Endothelial cell of umbilical vein (primary cell): Measurements from ENCODE around the gene LAMTOR5. TPM values are rescaled to one million over a fixed set of nuclear protein-coding genes. Genes with fewer than 3 reads are reported as not detected.

Source experiments
- BruUV-seq: library from RNA; stranded (reverse); fragments of 400-500 nt; replicated peaks from 2 replicates; lab custom pipeline; 2021; lab: Mats Ljungman, UMichigan
- CTCF ChIA-PET: fragments of 300-600, 350-600 bp; sonication (Branson Sonifier 250); formaldehyde crosslinking; loops from one replicate; lab custom pipeline; 2021; ENCODE audit warnings: antibody characterized with exemption, inconsistent platforms; lab: Charles Lee
- POLR2A ChIA-PET: fragments of 300-600, 350-600 bp; sonication (Branson Sonifier 250); formaldehyde crosslinking; loops from one replicate; lab custom pipeline; 2021; ENCODE audit warnings: antibody characterized with exemption, inconsistent platforms; lab: Charles Lee
- DNase-seq: peaks from one replicate; pipeline ENCODE4 v3.0.0-alpha.2; 2011; ENCODE audit warnings: low read depth, low spot score
- FAIRE-seq: peaks from 2 replicates; lab custom pipeline; 2011; peaks lifted over from hg19 to GRCh38; lab: Jason Lieb, UNC
- H2AFZ ChIP-seq: 2 replicates; pipeline ENCODE4 v1.6.0; 2012; ENCODE audit warnings: low read depth, low read length, control low read depth, inconsistent platforms
- H3K27ac ChIP-seq: 2 replicates; pipeline ENCODE4 v1.5.1; 2011; ENCODE audit warnings: low read depth, mild to moderate bottlenecking, control low read depth, low read length, moderate library complexity; ENCODE audit not compliant: insufficient read depth
- H3K27me3 ChIP-seq, 2 experiments: 2 replicates each; pipeline versions ENCODE4 v1.6.0 to v1.6.1; 2011; ENCODE audit warnings: low read length in 2 of 2, mixed read lengths in 1 of 2; ENCODE audit not compliant: control insufficient read depth in 2 of 2, insufficient read depth in 2 of 2
- H3K36me3 ChIP-seq, 2 experiments: 2 replicates in 1 of 2; 3 replicates in 1 of 2; pipeline ENCODE4 v1.5.1; 2011; ENCODE audit warnings: low read length in 2 of 2, mild to moderate bottlenecking in 1 of 2, moderate library complexity in 1 of 2; ENCODE audit not compliant: control insufficient read depth in 2 of 2, insufficient read depth in 2 of 2; ENCODE audit errors: extremely low read depth in 1 of 2
- H3K4me1 ChIP-seq: 3 replicates; pipeline ENCODE4 v1.5.1; 2011; ENCODE audit warnings: mild to moderate bottlenecking, low read length; ENCODE audit not compliant: control insufficient read depth, insufficient read depth; ENCODE audit errors: extremely low read depth
- H3K4me2 ChIP-seq: 2 replicates; pipeline ENCODE4 v1.6.1; 2011; ENCODE audit warnings: low read length, control low read depth, mixed read lengths; ENCODE audit not compliant: insufficient read depth
- H3K4me3 ChIP-seq, 3 experiments: fragments of 200-600 bp in 1 of 3; sonication (generic), shearing (Covaris generic) in 1 of 3; replicated peaks in 1 of 3; 2 replicates each; pipeline ENCODE4 v1.5.1; 2011 to 2016; ENCODE audit warnings: control low read depth in 3 of 3, low read length in 3 of 3, mild to moderate bottlenecking in 2 of 3, inconsistent platforms in 1 of 3, low read depth in 1 of 3, moderate library complexity in 1 of 3; ENCODE audit not compliant: insufficient read depth in 1 of 3
- H3K79me2 ChIP-seq: 2 replicates; pipeline ENCODE4 v1.6.0; 2012; ENCODE audit warnings: low read length, inconsistent platforms; ENCODE audit not compliant: control insufficient read depth, insufficient read depth
- H3K9ac ChIP-seq: replicated peaks from 2 replicates; pipeline ENCODE3; 2011; ENCODE audit warnings: low read length, control low read depth; ENCODE audit not compliant: insufficient read depth; ENCODE audit errors: extremely low read depth
- H3K9me1 ChIP-seq: replicated peaks from 3 replicates; pipeline ENCODE4 v1.6.0; 2011; ENCODE audit warnings: mild to moderate bottlenecking, low read length; ENCODE audit not compliant: control insufficient read depth, insufficient read depth; ENCODE audit errors: extremely low read depth
- H3K9me3 ChIP-seq: replicated peaks from 2 replicates; pipeline ENCODE4 v1.5.1; 2012; ENCODE audit warnings: low read length, inconsistent platforms; ENCODE audit not compliant: control insufficient read depth, insufficient read depth
- H4K20me1 ChIP-seq: replicated peaks from 2 replicates; pipeline ENCODE3; 2011; ENCODE audit warnings: mild to moderate bottlenecking, low read length; ENCODE audit not compliant: control insufficient read depth, insufficient read depth; ENCODE audit errors: extremely low read depth
- EZH2 ChIP-seq: IDR thresholded peaks from 2 replicates; pipeline ENCODE4 v1.6.1; 2012; ENCODE audit warnings: borderline replicate concordance, low read depth, mild to moderate bottlenecking, moderate library complexity, low read length, inconsistent platforms; ENCODE audit not compliant: severe bottlenecking
- FOS ChIP-seq: IDR thresholded peaks from 2 replicates; pipeline ENCODE4 v1.6.1; 2011; ENCODE audit warnings: mild to moderate bottlenecking, low read length, moderate library complexity, borderline replicate concordance; ENCODE audit not compliant: insufficient read depth
- GATA2 ChIP-seq: IDR thresholded peaks from 2 replicates; pipeline ENCODE4 v1.7.0; 2011; ENCODE audit warnings: low read depth, mild to moderate bottlenecking, moderate library complexity, mixed read lengths, low read length; ENCODE audit not compliant: insufficient read length, insufficient read depth
- JUN ChIP-seq: IDR thresholded peaks from 2 replicates; pipeline ENCODE4 v1.6.1; 2011; ENCODE audit warnings: borderline replicate concordance, low read depth; ENCODE audit not compliant: insufficient read length, insufficient read depth
- MYC ChIP-seq: IDR thresholded peaks from one replicate; pipeline ENCODE4 v1.6.1; 2011; ENCODE audit warnings: mild to moderate bottlenecking, low read depth, low read length
- POLR2A ChIP-seq: IDR thresholded peaks from 2 replicates; pipeline ENCODE4 v1.6.1; 2012; ENCODE audit warnings: low read depth, mild to moderate bottlenecking, control low read depth, low read length
- POLR2AphosphoS5 ChIP-seq: IDR thresholded peaks from 2 replicates; pipeline ENCODE4 v1.6.1; 2012; ENCODE audit warnings: low read depth, mild to moderate bottlenecking, control low read depth, low read length, moderate library complexity; ENCODE audit not compliant: insufficient read depth
- dilution Hi-C: fragments of 300-500 bp; cut with MboI; formaldehyde crosslinking; loops from one replicate; pipeline ENCODE4 v1.15.0; 2019; ENCODE audit warnings: low sequenced_read_pairs; ENCODE audit not compliant: extremely low pct_ligation_motif_present
- intact Hi-C: fragments of 100-400 bp; cut with micrococcal nuclease; formaldehyde crosslinking; loops from one replicate; pipeline ENCODE4 v1.10.0; 2022
- polyA plus RNA-seq, 4 experiments: library from polyadenylated mRNA; depleted of rRNA in 3 of 4; stranded (reverse) in 3 of 4; unstranded in 1 of 4; fragments of >200 nt; gene quantifications; 2 replicates each; pipeline versions ENCODE4 v1.2.1 to v1.2.3, GENCODE V29; 2011 to 2012; ENCODE audit warnings: missing spikeins in 1 of 4
- total RNA-seq: library from RNA; stranded (reverse); gene quantifications from 2 replicates; pipeline ENCODE4 v1.2.3, GENCODE V29; 2021
- TF ChIP-seq, protein P1 (sequence below): IDR thresholded peaks from 2 replicates; pipeline ENCODE4 v1.6.1; 2011; ENCODE audit not compliant: insufficient read depth, insufficient read length
- TF ChIP-seq, protein P2 (sequence below), 2 donors: IDR thresholded peaks; 1 replicate in 1 of 2; 2 replicates in 1 of 2; pipeline ENCODE4 v1.5.1; 2011; ENCODE audit warnings: low read length in 2 of 2, mild to moderate bottlenecking in 2 of 2, moderate library complexity in 2 of 2, control low read depth in 1 of 2, inconsistent platforms in 1 of 2, low read depth in 1 of 2; ENCODE audit not compliant: insufficient read depth in 1 of 2; ENCODE audit errors: extremely low read depth in 1 of 2

Gene LAMTOR5
- total and polyA plus RNA-seq, 2 donors (not counting 3 experiments of a cell fraction or from before 2014, with no cell fraction given), result 150 to 503 TPM

GRCh38 chr1:110454328-110454727, 46.8 kb upstream of the LAMTOR5 start:
- Histone ChIP-seq H3K79me2 (no peaks in the 10 kb centered on the region), H2AFZ (no peak overlapping the region), H3K9me1 (no peaks in the 10 kb centered on the region), H3K36me3 (no peaks in the 10 kb centered on the region), H3K9me3 (no peaks in the 10 kb centered on the region), H4K20me1 (no peaks in the 10 kb centered on the region), H3K4me3 (no peak overlapping the region), H3K4me2 (no peak overlapping the region), H3K9ac (no peak overlapping the region), H3K27ac (no peak overlapping the region), H3K4me1 (no peaks in the 10 kb centered on the region), H3K27me3 (peaks cover 18 to 29% of the 10 kb centered on the region in 2 experiments)
- no peak for TF ChIP-seq GATA2
- no peak for TF ChIP-seq FOS
- no peak for TF ChIP-seq POLR2AphosphoS5
- no peak for TF ChIP-seq POLR2A
- no peak for TF ChIP-seq JUN
- TF ChIP-seq EZH2, result no peak
- TF ChIP-seq, protein P1, sequence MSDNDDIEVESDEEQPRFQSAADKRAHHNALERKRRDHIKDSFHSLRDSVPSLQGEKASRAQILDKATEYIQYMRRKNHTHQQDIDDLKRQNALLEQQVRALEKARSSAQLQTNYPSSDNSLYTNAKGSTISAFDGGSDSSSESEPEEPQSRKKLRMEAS, result no peak
- TF ChIP-seq, protein P2, sequence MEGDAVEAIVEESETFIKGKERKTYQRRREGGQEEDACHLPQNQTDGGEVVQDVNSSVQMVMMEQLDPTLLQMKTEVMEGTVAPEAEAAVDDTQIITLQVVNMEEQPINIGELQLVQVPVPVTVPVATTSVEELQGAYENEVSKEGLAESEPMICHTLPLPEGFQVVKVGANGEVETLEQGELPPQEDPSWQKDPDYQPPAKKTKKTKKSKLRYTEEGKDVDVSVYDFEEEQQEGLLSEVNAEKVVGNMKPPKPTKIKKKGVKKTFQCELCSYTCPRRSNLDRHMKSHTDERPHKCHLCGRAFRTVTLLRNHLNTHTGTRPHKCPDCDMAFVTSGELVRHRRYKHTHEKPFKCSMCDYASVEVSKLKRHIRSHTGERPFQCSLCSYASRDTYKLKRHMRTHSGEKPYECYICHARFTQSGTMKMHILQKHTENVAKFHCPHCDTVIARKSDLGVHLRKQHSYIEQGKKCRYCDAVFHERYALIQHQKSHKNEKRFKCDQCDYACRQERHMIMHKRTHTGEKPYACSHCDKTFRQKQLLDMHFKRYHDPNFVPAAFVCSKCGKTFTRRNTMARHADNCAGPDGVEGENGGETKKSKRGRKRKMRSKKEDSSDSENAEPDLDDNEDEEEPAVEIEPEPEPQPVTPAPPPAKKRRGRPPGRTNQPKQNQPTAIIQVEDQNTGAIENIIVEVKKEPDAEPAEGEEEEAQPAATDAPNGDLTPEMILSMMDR (IDR thresholded peaks at IDR 0.05; ENCODE audit: extremely low read depth in 1 of 2, insufficient read depth in 1 of 2, low read depth in 1 of 2, low read length in 2 of 2), result no peak
- TF ChIP-seq MYC, result no peak
- DNase-seq (no peak), FAIRE-seq (no peak)
- ChIA-PET POLR2A (no interaction called here), CTCF (interaction anchor here (1.0 to 2.6 kb wide), 9 partner anchors 17 to 366 kb away, joined by 3 to 9 read pairs (median 6); no protein-coding TSS in a partner anchor)
- BruUV-seq, result no TSS peak
- intact Hi-C loops (no loop called here), dilution Hi-C loops (no loop called here)
